Erythroblast (primary cell): ENCODE data around the gene SH3YL1.

Experiments used
- GATA1 ChIP-seq: IDR thresholded peaks from 2 replicates; pipeline ENCODE4 v1.6.1; 2011; ENCODE audit warnings: low read depth, mild to moderate bottlenecking, control low read depth, low read length, moderate library complexity
- POLR2A ChIP-seq: IDR thresholded peaks from 2 replicates; pipeline ENCODE4 v1.6.1; 2011; ENCODE audit warnings: mild to moderate bottlenecking, low read length

GRCh38 chr2:187825-188224 lies 76.0 kb downstream of the SH3YL1 start:
- TF ChIP-seq POLR2A (no peak), GATA1 (no peak)
